ENCODE results near the gene RGS9. TPM values are rescaled to one million over a fixed set of nuclear protein-coding genes. Genes with fewer than 3 reads are reported as not detected.

The RGS9 gene
- total and polyA plus RNA-seq, 2 of the 13 experiments (the other 11 are each of a cell fraction or from before 2014, with no cell fraction given): 0.44 to 0.74 TPM

DNA sequence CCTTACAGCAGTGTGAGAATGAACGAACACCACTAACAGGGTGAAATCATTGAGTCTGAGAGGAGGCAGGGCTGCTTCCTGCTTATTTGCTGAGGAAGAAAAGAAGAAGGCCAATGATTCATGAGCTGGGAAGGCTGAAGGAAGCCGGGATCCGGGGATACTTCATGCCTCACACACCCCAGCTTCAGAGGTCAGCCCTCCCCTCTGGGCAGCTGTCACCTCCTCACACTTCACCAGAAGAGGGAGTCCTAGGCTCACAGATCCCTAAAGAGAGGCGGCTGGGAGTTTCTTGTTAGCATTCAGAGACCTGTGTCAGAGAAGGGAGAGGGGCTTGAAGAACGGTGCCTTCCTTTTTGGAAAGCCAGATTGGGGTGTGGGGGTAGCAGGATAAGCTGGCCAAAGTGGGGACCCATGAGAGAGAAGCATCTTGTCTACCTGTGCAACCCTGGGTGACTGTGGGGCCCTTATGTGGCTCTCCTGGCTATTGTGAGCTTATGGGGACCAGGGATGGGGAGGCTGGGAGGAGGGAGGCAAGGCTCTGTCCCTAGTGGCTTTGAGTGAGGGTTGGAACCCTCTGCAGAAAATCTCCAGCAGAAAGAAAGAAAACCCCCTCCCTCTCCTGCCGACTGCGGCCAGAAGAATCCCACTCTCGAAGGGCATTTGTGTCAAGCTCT is 94.6 kb downstream of the RGS9 start (continued):
- TF ChIP-seq CTCF (CRISPR knock-in tag; IDR thresholded peaks at IDR 0.05) (peak; percentile 90), ZNF557 (CRISPR knock-in tag; IDR thresholded peaks at IDR 0.05) (no peak), ZNF589 (CRISPR knock-in tag; conservative IDR thresholded peaks at IDR 0.05) (no peak), ZNF547 (CRISPR knock-in tag; IDR thresholded peaks at IDR 0.05) (0 out of 2 replicates have a peak, but pooled peaks have one; percentile 49), ZNF615 (CRISPR knock-in tag; IDR thresholded peaks at IDR 0.05; ENCODE audit: borderline replicate concordance) (no peak), ZNF451 (CRISPR knock-in tag; IDR thresholded peaks at IDR 0.05) (no peak), ZNF776 (CRISPR knock-in tag; IDR thresholded peaks at IDR 0.05) (no peak), SPEN (CRISPR knock-in tag; IDR thresholded peaks at IDR 0.05; ENCODE audit: low read depth) (no peak), MTERF4 (CRISPR knock-in tag; IDR thresholded peaks at IDR 0.05) (no peak), ZBTB1 (CRISPR knock-in tag; IDR thresholded peaks at IDR 0.05; ENCODE audit: borderline replicate concordance) (no peak), NONO (IDR thresholded peaks at IDR 0.05) (no peak), NONO (CRISPR knock-in tag; conservative IDR thresholded peaks at IDR 0.05) (no peak), SRSF1 (optimal IDR thresholded peaks at IDR 0.05; ENCODE audit: low read depth, low read length) (no peak), ZFP41 (CRISPR knock-in tag; IDR thresholded peaks at IDR 0.05; ENCODE audit: borderline replicate concordance) (no peak), ZNF138 (CRISPR knock-in tag; IDR thresholded peaks at IDR 0.05; ENCODE audit: low read depth) (no peak), IRF2 (CRISPR knock-in tag; IDR thresholded peaks at IDR 0.05) (no peak), SYNCRIP (IDR thresholded peaks at IDR 0.05; ENCODE audit: insufficient read depth, low read depth, low read length) (no peak), ZNF564 (CRISPR knock-in tag; IDR thresholded peaks at IDR 0.05) (no peak)
- TF ChIP-seq, protein P1, sequence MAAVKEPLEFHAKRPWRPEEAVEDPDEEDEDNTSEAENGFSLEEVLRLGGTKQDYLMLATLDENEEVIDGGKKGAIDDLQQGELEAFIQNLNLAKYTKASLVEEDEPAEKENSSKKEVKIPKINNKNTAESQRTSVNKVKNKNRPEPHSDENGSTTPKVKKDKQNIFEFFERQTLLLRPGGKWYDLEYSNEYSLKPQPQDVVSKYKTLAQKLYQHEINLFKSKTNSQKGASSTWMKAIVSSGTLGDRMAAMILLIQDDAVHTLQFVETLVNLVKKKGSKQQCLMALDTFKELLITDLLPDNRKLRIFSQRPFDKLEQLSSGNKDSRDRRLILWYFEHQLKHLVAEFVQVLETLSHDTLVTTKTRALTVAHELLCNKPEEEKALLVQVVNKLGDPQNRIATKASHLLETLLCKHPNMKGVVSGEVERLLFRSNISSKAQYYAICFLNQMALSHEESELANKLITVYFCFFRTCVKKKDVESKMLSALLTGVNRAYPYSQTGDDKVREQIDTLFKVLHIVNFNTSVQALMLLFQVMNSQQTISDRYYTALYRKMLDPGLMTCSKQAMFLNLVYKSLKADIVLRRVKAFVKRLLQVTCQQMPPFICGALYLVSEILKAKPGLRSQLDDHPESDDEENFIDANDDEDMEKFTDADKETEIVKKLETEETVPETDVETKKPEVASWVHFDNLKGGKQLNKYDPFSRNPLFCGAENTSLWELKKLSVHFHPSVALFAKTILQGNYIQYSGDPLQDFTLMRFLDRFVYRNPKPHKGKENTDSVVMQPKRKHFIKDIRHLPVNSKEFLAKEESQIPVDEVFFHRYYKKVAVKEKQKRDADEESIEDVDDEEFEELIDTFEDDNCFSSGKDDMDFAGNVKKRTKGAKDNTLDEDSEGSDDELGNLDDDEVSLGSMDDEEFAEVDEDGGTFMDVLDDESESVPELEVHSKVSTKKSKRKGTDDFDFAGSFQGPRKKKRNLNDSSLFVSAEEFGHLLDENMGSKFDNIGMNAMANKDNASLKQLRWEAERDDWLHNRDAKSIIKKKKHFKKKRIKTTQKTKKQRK (IDR thresholded peaks at IDR 0.05; ENCODE audit: low read length): no peak
- TF ChIP-seq, protein P2, sequence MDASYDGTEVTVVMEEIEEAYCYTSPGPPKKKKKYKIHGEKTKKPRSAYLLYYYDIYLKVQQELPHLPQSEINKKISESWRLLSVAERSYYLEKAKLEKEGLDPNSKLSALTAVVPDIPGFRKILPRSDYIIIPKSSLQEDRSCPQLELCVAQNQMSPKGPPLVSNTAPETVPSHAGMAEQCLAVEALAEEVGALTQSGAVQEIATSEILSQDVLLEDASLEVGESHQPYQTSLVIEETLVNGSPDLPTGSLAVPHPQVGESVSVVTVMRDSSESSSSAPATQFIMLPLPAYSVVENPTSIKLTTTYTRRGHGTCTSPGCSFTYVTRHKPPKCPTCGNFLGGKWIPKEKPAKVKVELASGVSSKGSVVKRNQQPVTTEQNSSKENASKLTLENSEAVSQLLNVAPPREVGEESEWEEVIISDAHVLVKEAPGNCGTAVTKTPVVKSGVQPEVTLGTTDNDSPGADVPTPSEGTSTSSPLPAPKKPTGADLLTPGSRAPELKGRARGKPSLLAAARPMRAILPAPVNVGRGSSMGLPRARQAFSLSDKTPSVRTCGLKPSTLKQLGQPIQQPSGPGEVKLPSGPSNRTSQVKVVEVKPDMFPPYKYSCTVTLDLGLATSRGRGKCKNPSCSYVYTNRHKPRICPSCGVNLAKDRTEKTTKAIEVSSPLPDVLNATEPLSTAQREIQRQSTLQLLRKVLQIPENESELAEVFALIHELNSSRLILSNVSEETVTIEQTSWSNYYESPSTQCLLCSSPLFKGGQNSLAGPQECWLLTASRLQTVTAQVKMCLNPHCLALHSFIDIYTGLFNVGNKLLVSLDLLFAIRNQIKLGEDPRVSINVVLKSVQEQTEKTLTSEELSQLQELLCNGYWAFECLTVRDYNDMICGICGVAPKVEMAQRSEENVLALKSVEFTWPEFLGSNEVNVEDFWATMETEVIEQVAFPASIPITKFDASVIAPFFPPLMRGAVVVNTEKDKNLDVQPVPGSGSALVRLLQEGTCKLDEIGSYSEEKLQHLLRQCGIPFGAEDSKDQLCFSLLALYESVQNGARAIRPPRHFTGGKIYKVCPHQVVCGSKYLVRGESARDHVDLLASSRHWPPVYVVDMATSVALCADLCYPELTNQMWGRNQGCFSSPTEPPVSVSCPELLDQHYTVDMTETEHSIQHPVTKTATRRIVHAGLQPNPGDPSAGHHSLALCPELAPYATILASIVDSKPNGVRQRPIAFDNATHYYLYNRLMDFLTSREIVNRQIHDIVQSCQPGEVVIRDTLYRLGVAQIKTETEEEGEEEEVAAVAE (CRISPR knock-in tag; IDR thresholded peaks at IDR 0.05; ENCODE audit: borderline replicate concordance): no peak

Measured in HepG2 (cell line).